T-helper 17 cell (primary cell): ENCODE results near the gene PRDM5. TPM values are rescaled to one million over a fixed set of nuclear protein-coding genes. Genes with fewer than 3 reads are reported as not detected.

Source experiments
- ATAC-seq: fragments of 150-1000 bp; cut with Tn5 transposase; 2 replicates; pipeline ENCODE4 v1.10.0; 2021; ENCODE audit warnings: mild to moderate bottlenecking, moderate library complexity
- DNase-seq, 3 donors: peaks; one replicate each; pipeline versions ENCODE4 v3.0.0 to v3.0.0-alpha.2; 2020 to 2021
- H3K9me3 ChIP-seq: one replicate; pipeline ENCODE4 v1.7.0; 2013; ENCODE audit warnings: low read length, mild to moderate bottlenecking; ENCODE audit not compliant: control insufficient read depth, poor library complexity, severe bottlenecking
- H3K27ac Mint-ChIP-seq: one replicate; pipeline ENCODE4 v1.8.0; 2022; ENCODE audit warnings: mild to moderate bottlenecking, moderate library complexity, mixed read lengths
- H3K27me3 Mint-ChIP-seq: one replicate; pipeline ENCODE4 v1.8.0; 2022; ENCODE audit warnings: mixed read lengths
- H3K36me3 Mint-ChIP-seq: one replicate; pipeline ENCODE4 v1.8.0; 2022; ENCODE audit warnings: low read depth, mixed read lengths
- H3K4me1 Mint-ChIP-seq: one replicate; pipeline ENCODE4 v1.8.0; 2022; ENCODE audit warnings: mild to moderate bottlenecking, mixed read lengths
- H3K4me3 Mint-ChIP-seq: one replicate; pipeline ENCODE4 v1.8.0; 2022; ENCODE audit warnings: mild to moderate bottlenecking, moderate library complexity, mixed read lengths
- total RNA-seq, 4 donors: library from RNA in 2 of 4; stranded (reverse) in 2 of 4; gene quantifications; one replicate each; pipeline ENCODE4 v1.2.3 and lab custom pipeline; 2022 to 2026

PRDM5 gene
- total RNA-seq (under 1 TPM in 1 of 2 donors, not detected in 1; 0.15 TPM), total RNA-seq (lab: John Stamatoyannopoulos, UW) (0.15 to 0.23 reads per million in 2 donors)

- H3K9me3 ChIP-seq = no peaks in the 10 kb centered on the region
- Mint-ChIP-seq H3K4me1 (peaks cover 7% of the 10 kb centered on the region), H3K36me3 (peaks cover 7% of the 10 kb centered on the region), H3K4me3 (peak within 1 kb of the TSS; percentile 97), H3K27me3 (peaks cover 48% of the 10 kb centered on the region), H3K27ac (peak within 1 kb of the TSS; percentile 47)
- ATAC-seq (peak; percentile 49), DNase-seq (no peak)
These were observed at the start of gene PRDM5 for GRCh38 chr4:120922381-120923206. TSS of gene PRDM5 (minus strand) at chr4:120922726. CDS start at chr4:120922608, 118 bp downstream.

- ATAC-seq (no peak), DNase-seq (no peak)
- Mint-ChIP-seq H3K27me3 (peaks cover 23% of the 10 kb centered on the region), H3K4me3 (no peak overlapping the region), H3K36me3 (peaks cover 3% of the 10 kb centered on the region), H3K27ac (no peak overlapping the region), H3K4me1 (no peaks in the 10 kb centered on the region)
- H3K9me3 ChIP-seq = no peaks in the 10 kb centered on the region
These were observed 49.4 kb upstream of the PRDM5 start for GRCh38 chr4:120971884-120972283.

GRCh38 chr4:120965938-120966337, 43.4 kb upstream of the PRDM5 start:
- Mint-ChIP-seq H3K36me3 (peaks cover 5% of the 10 kb centered on the region), H3K4me1 (no peaks in the 10 kb centered on the region), H3K4me3 (no peak overlapping the region), H3K27me3 (peaks cover 19% of the 10 kb centered on the region), H3K27ac (no peak overlapping the region)
- no peak for ATAC-seq
- DNase-seq = no peak
- H3K9me3 ChIP-seq = no peaks in the 10 kb centered on the region

- H3K36me3 Mint-ChIP-seq = peaks cover 5% of the 10 kb centered on the region
- no peak for ATAC-seq
- H3K27me3 Mint-ChIP-seq = peaks cover 23% of the 10 kb centered on the region
- H3K9me3 ChIP-seq = no peaks in the 10 kb centered on the region
- no peaks in the 10 kb centered on the region for H3K4me1 Mint-ChIP-seq
- no peak overlapping the region for H3K4me3 Mint-ChIP-seq
- no peak overlapping the region for H3K27ac Mint-ChIP-seq
- no peak for DNase-seq
These were observed 42.1 kb upstream of the PRDM5 start for GRCh38 chr4:120964596-120964995.

GRCh38 chr4:120963449-120963848, 40.9 kb upstream of the PRDM5 start:
- peaks cover 23% of the 10 kb centered on the region for H3K27me3 Mint-ChIP-seq
- no peaks in the 10 kb centered on the region for H3K4me1 Mint-ChIP-seq
- no peak for ATAC-seq
- H3K9me3 ChIP-seq = no peaks in the 10 kb centered on the region
- peaks cover 2% of the 10 kb centered on the region for H3K36me3 Mint-ChIP-seq
- H3K4me3 Mint-ChIP-seq = no peak overlapping the region
- H3K27ac Mint-ChIP-seq = no peak overlapping the region
- no peak for DNase-seq

- Mint-ChIP-seq H3K4me1 (no peaks in the 10 kb centered on the region), H3K36me3 (peaks cover 2% of the 10 kb centered on the region), H3K4me3 (no peak overlapping the region), H3K27ac (no peak overlapping the region), H3K27me3 (peaks cover 23% of the 10 kb centered on the region)
- no peaks in the 10 kb centered on the region for H3K9me3 ChIP-seq
- no peak for DNase-seq
- ATAC-seq = no peak
These were observed 38.2 kb upstream of the PRDM5 start for GRCh38 chr4:120960656-120961267.

GRCh38 chr4:120948382-120948781, 25.9 kb upstream of the PRDM5 start:
- H3K4me1 Mint-ChIP-seq = no peaks in the 10 kb centered on the region
- no peak overlapping the region for H3K4me3 Mint-ChIP-seq
- ATAC-seq = no peak
- DNase-seq = no peak
- H3K27me3 Mint-ChIP-seq = no peaks in the 10 kb centered on the region
- no peak overlapping the region for H3K27ac Mint-ChIP-seq
- H3K9me3 ChIP-seq = no peaks in the 10 kb centered on the region
- no peaks in the 10 kb centered on the region for H3K36me3 Mint-ChIP-seq

- H3K27ac Mint-ChIP-seq = no peak overlapping the region
These were observed 20.2 kb upstream of the PRDM5 start for GRCh38 chr4:120942776-120943175.

GRCh38 chr4:120940547-120940946, 18.0 kb upstream of the PRDM5 start:
- Mint-ChIP-seq H3K4me1 (no peaks in the 10 kb centered on the region), H3K4me3 (no peak overlapping the region), H3K27ac (no peak overlapping the region), H3K36me3 (peaks cover 2% of the 10 kb centered on the region), H3K27me3 (peaks cover 12% of the 10 kb centered on the region)
- no peaks in the 10 kb centered on the region for H3K9me3 ChIP-seq
- ATAC-seq (no peak), DNase-seq (no peak)

More at GRCh38 chr4:120942776-120943175, 20.2 kb upstream of the PRDM5 start:
- H3K4me1 Mint-ChIP-seq = no peaks in the 10 kb centered on the region
- no peak overlapping the region for H3K4me3 Mint-ChIP-seq
- DNase-seq (no peak), ATAC-seq (no peak)
- H3K9me3 ChIP-seq = no peaks in the 10 kb centered on the region
- peaks cover 12% of the 10 kb centered on the region for H3K27me3 Mint-ChIP-seq
- H3K36me3 Mint-ChIP-seq = no peaks in the 10 kb centered on the region

GRCh38 chr4:120939693-120940092, 17.2 kb upstream of the PRDM5 start:
- Mint-ChIP-seq H3K36me3 (peaks cover 2% of the 10 kb centered on the region), H3K27me3 (peaks cover 12% of the 10 kb centered on the region)

GRCh38 chr4:120929847-120930246, 7.3 kb upstream of the PRDM5 start:
- H3K4me3 Mint-ChIP-seq = no peak overlapping the region
- H3K4me1 Mint-ChIP-seq = no peaks in the 10 kb centered on the region
- H3K27ac Mint-ChIP-seq = no peak overlapping the region
- peaks cover 30% of the 10 kb centered on the region for H3K27me3 Mint-ChIP-seq
- no peak for ATAC-seq
- no peaks in the 10 kb centered on the region for H3K9me3 ChIP-seq
- no peak for DNase-seq
- H3K36me3 Mint-ChIP-seq = no peaks in the 10 kb centered on the region

More at GRCh38 chr4:120939693-120940092, 17.2 kb upstream of the PRDM5 start:
- ATAC-seq (no peak), DNase-seq (no peak)
- Mint-ChIP-seq H3K4me1 (no peaks in the 10 kb centered on the region), H3K4me3 (no peak overlapping the region), H3K27ac (no peak overlapping the region)
- H3K9me3 ChIP-seq = no peaks in the 10 kb centered on the region

GRCh38 chr4:120927801-120928409, 5.4 kb upstream of the PRDM5 start:
- Mint-ChIP-seq H3K27me3 (peaks cover 33% of the 10 kb centered on the region), H3K36me3 (no peaks in the 10 kb centered on the region), H3K4me3 (no peak overlapping the region), H3K4me1 (no peaks in the 10 kb centered on the region), H3K27ac (no peak overlapping the region)
- H3K9me3 ChIP-seq = no peaks in the 10 kb centered on the region
- no peak for DNase-seq
- ATAC-seq = no peak

GRCh38 chr4:120926358-120927025, 4.0 kb upstream of the PRDM5 start:
- Mint-ChIP-seq H3K27ac (no peak overlapping the region), H3K36me3 (peaks cover 5% of the 10 kb centered on the region), H3K4me1 (peaks cover 5% of the 10 kb centered on the region), H3K27me3 (peaks cover 39% of the 10 kb centered on the region), H3K4me3 (no peak overlapping the region)
- H3K9me3 ChIP-seq = no peaks in the 10 kb centered on the region
- no peak for ATAC-seq
- DNase-seq = no peak
